Renal cortical epithelial cell (primary cell): ENCODE measurements around the gene ZNF682. TPM values are rescaled to one million over a fixed set of nuclear protein-coding genes. Genes with fewer than 3 reads are reported as not detected.
A peak's percentile ranks its signal among the peaks of the same experiment; 100 is the strongest.
"Not testable (repeated sequence)": the region's sequence is repeated elsewhere in the genome, so short reads cannot be mapped to it uniquely, and the experiment has no call there.

Experiments
- DNase-seq: peaks from one replicate; pipeline ENCODE4 v3.0.0-alpha.2; 2011; ENCODE audit warnings: low read depth
- total RNA-seq: library from RNA; depleted of rRNA; stranded (reverse); fragments of >200 nt; gene quantifications from 2 replicates; pipeline ENCODE4 v1.2.3, GENCODE V29; 2014

ZNF682 gene
- total RNA-seq, 1 donor from 2014 or later = 4.4 TPM

- DNase-seq = no peak
These were observed 41.5 kb downstream of the ZNF682 start for GRCh38 chr19:19997656-19998268.

- no peak for DNase-seq
These were observed 72.4 kb downstream of the ZNF682 start for GRCh38 chr19:19966862-19967261.

- not testable (repeated sequence) for DNase-seq
These were observed 73.2 kb downstream of the ZNF682 start for GRCh38 chr19:19966126-19966525.

GRCh38 chr19:19964416-19964815, 74.9 kb downstream of the ZNF682 start:
- no peak for DNase-seq

- peak; percentile 29 for DNase-seq
These were observed 80.0 kb downstream of the ZNF682 start for GRCh38 chr19:19959151-19959799.

- not testable (repeated sequence) for DNase-seq
These were observed 81.5 kb downstream of the ZNF682 start for GRCh38 chr19:19957766-19958165.

- no peak for DNase-seq
These were observed 82.8 kb downstream of the ZNF682 start for GRCh38 chr19:19956434-19957075.

GRCh38 chr19:19955208-19955607, 84.1 kb downstream of the ZNF682 start:
- DNase-seq = no peak

Other genes with a start within 250 kb of the ZNF682 start
- gene ZNF506, start 217.8 kb downstream of the ZNF682 start, total RNA-seq = 20.8 and 38.4 TPM in 2 replicates
- 5.0 and 14.7 TPM in 2 replicates for gene ZNF253, start 173.6 kb downstream of the ZNF682 start, total RNA-seq
- gene ZNF93, start 138.6 kb downstream of the ZNF682 start, total RNA-seq = 10.0 and 14.9 TPM in 2 replicates
- 3.6 and 4.0 TPM in 2 replicates for gene ZNF90, start 38.5 kb upstream of the ZNF682 start, total RNA-seq
- gene ZNF486, start 127.7 kb upstream of the ZNF682 start, total RNA-seq = 38.0 and 39.8 TPM in 2 replicates